ENCODE results near the gene IRF2BP2. TPM values are rescaled to one million over a fixed set of nuclear protein-coding genes. Genes with fewer than 3 reads are reported as not detected.

The IRF2BP2 gene
- total and polyA plus RNA-seq, 2 of the 13 experiments (the other 11 are each of a cell fraction or from before 2014, with no cell fraction given) = 140 to 147 TPM

GRCh38 chr1:234612352-234613127 is 2.6 kb upstream of the IRF2BP2 start (continued):
- TF ChIP-seq CAMTA2 (CRISPR knock-in tag; IDR thresholded peaks at IDR 0.05; ENCODE audit: borderline replicate concordance) (no peak), KDM5B (CRISPR knock-in tag; IDR thresholded peaks at IDR 0.05; ENCODE audit: borderline replicate concordance) (peak; percentile 38; the same call in 1 of the 2 replicates), RFX5 (IDR thresholded peaks at IDR 0.05; ENCODE audit: low read depth, low read length) (no peak), ZNF280D (CRISPR knock-in tag; IDR thresholded peaks at IDR 0.05) (peak; percentile 93; the same call in 1 of the 2 replicates), TRAFD1 (CRISPR knock-in tag; IDR thresholded peaks at IDR 0.05; ENCODE audit: borderline replicate concordance) (no peak), SRSF4 (IDR thresholded peaks at IDR 0.05; ENCODE audit: low read depth, low read length, poor library complexity, severe bottlenecking) (no peak), NFKBIZ (CRISPR knock-in tag; IDR thresholded peaks at IDR 0.05) (peak; percentile 99), ZNF589 (CRISPR knock-in tag; conservative IDR thresholded peaks at IDR 0.05) (peak; percentile 61; the same call in 1 of the 2 replicates), ZNF33B (CRISPR knock-in tag; IDR thresholded peaks at IDR 0.05) (peak; percentile 62; the same call in 1 of the 2 replicates), ZNF512 (CRISPR knock-in tag; IDR thresholded peaks at IDR 0.05) (0 out of 2 replicates have a peak, but pooled peaks have one; percentile 50), HMG20A (CRISPR knock-in tag; IDR thresholded peaks at IDR 0.05; ENCODE audit: borderline replicate concordance) (peak; percentile 90), ZXDC (CRISPR knock-in tag; IDR thresholded peaks at IDR 0.05) (peak; percentile 30; the same call in 1 of the 2 replicates), SP140L (CRISPR knock-in tag; IDR thresholded peaks at IDR 0.05; ENCODE audit: borderline replicate concordance) (no peak; the same call in 1 of the 2 replicates), FOXO1 (CRISPR knock-in tag; IDR thresholded peaks at IDR 0.05) (peak; percentile 99), NRL (CRISPR knock-in tag; IDR thresholded peaks at IDR 0.05; ENCODE audit: borderline replicate concordance) (peak; percentile 66; the same call in 1 of the 2 replicates), ZNF788 (CRISPR knock-in tag; IDR thresholded peaks at IDR 0.05; ENCODE audit: borderline replicate concordance) (peak; percentile 79; the same call in 1 of the 2 replicates), ZNF772 (CRISPR knock-in tag; IDR thresholded peaks at IDR 0.05) (peak; percentile 71), PHF5A (CRISPR knock-in tag; IDR thresholded peaks at IDR 0.05; ENCODE audit: low read depth, unreplicated experiment) (peak; percentile 57), NR2F1 (CRISPR knock-in tag; IDR thresholded peaks at IDR 0.05) (peak; percentile 20 to 27; a peak in 3 of 4 replicates)

All from HepG2 (cell line).